HG03378 (cell line): ENCODE measurements around the gene ZNF778.
A peak's percentile ranks its signal among the peaks of the same experiment; 100 is the strongest.

Experiments used
- ATAC-seq: cut with Tn5 transposase; IDR thresholded peaks from one replicate; pipeline ENCODE4 v1.9.1; 2021; ENCODE audit warnings: mild to moderate bottlenecking, moderate library complexity; ENCODE audit not compliant: unreplicated experiment

The ZNF778 gene

GRCh38 chr16:89217388-89218191 is at the start of gene ZNF778:
Gene ZNF778 (plus strand): TSS chr16:89217703. CDS start chr16:89221128, 3,425 bp downstream.
- ATAC-seq: peak; percentile 58

GRCh38 chr16:89168381-89169189 is 48.9 kb upstream of the ZNF778 start:
- ATAC-seq: no peak

GRCh38 chr16:89169778-89170177 is 47.7 kb upstream of the ZNF778 start:
- no peak for ATAC-seq

- no peak for ATAC-seq
Measured at GRCh38 chr16:89170346-89171215, 46.9 kb upstream of the ZNF778 start.

GRCh38 chr16:89171216-89172170 is 46.0 kb upstream of the ZNF778 start, which contains the start of gene CDH15:
Gene CDH15 (plus strand): TSS chr16:89171748. CDS start chr16:89171832, 84 bp downstream.
- ATAC-seq: no peak

- no peak for ATAC-seq
Measured at GRCh38 chr16:89172171-89172527, 45.4 kb upstream of the ZNF778 start.

- no peak for ATAC-seq
Measured at GRCh38 chr16:89172528-89173173, 44.9 kb upstream of the ZNF778 start.

- no peak for ATAC-seq
Measured at GRCh38 chr16:89173174-89173921, 44.2 kb upstream of the ZNF778 start.

GRCh38 chr16:89174055-89174827 is 43.3 kb upstream of the ZNF778 start:
- no peak for ATAC-seq

- ATAC-seq: no peak
Measured at GRCh38 chr16:89174877-89175276, 42.6 kb upstream of the ZNF778 start.

- ATAC-seq: no peak
Measured at GRCh38 chr16:89175280-89176146, 42.0 kb upstream of the ZNF778 start.

GRCh38 chr16:89176147-89176690 is 41.3 kb upstream of the ZNF778 start:
- no peak for ATAC-seq

GRCh38 chr16:89176717-89177116 is 40.8 kb upstream of the ZNF778 start:
- ATAC-seq: no peak

- ATAC-seq: no peak
Measured at GRCh38 chr16:89177501-89177900, 40.0 kb upstream of the ZNF778 start.

GRCh38 chr16:89178453-89179147 is 38.9 kb upstream of the ZNF778 start:
- ATAC-seq: no peak

- ATAC-seq: no peak
Measured at GRCh38 chr16:89179148-89179484, 38.4 kb upstream of the ZNF778 start.
